Stimulated activated CD4-positive, alpha-beta T cell treated with anti-CD3 and anti-CD28 coated beads, TNF-alpha, amount 100 ng/mL, for 48 hours (primary cell): Measurements from ENCODE around the gene PACRGL.
"Not testable (repeated sequence)": the region's sequence is repeated elsewhere in the genome, so short reads cannot be mapped to it uniquely, and the experiment has no call there.

Experiments used
- DNase-seq, 3 donors: peaks; one replicate each; pipeline ENCODE4 v3.0.0-alpha.2; 2020; ENCODE audit warnings: low read depth in 3 of 3

PACRGL gene

GRCh38 chr4:20723463-20723862 lies 23.2 kb downstream of the PACRGL start:
- DNase-seq = no peak

- DNase-seq = no peak
Measured at GRCh38 chr4:20724915-20725314, 24.7 kb downstream of the PACRGL start.

GRCh38 chr4:20735931-20736330 lies 35.7 kb downstream of the PACRGL start:
- no peak for DNase-seq

GRCh38 chr4:20746000-20746399 lies 45.7 kb downstream of the PACRGL start:
- not testable (repeated sequence) for DNase-seq

- DNase-seq = no peak
Measured at GRCh38 chr4:20752641-20753040, 52.4 kb downstream of the PACRGL start.

GRCh38 chr4:20754036-20754435 lies 53.8 kb downstream of the PACRGL start:
- DNase-seq = no peak

- no peak for DNase-seq
Measured at GRCh38 chr4:20760053-20760452, 59.8 kb downstream of the PACRGL start.

GRCh38 chr4:20761382-20761781 lies 61.1 kb downstream of the PACRGL start:
- DNase-seq = no peak

- DNase-seq = no peak
Measured at GRCh38 chr4:20761826-20762225, 61.6 kb downstream of the PACRGL start.

GRCh38 chr4:20764366-20764992 lies 64.2 kb downstream of the PACRGL start:
- DNase-seq = no peak

GRCh38 chr4:20773144-20773997 lies 73.1 kb downstream of the PACRGL start:
- DNase-seq = peak in 1 of 3 donors; percentile 14

- DNase-seq = no peak
Measured at GRCh38 chr4:20778896-20779295, 78.6 kb downstream of the PACRGL start.

- DNase-seq = not testable (repeated sequence)
Measured at GRCh38 chr4:20783134-20783533, 82.9 kb downstream of the PACRGL start.

GRCh38 chr4:20787940-20788665 lies 87.8 kb downstream of the PACRGL start:
- DNase-seq = no peak
